Immature natural killer cell (primary cell): ENCODE measurements around the gene TMX4. TPM values are rescaled to one million over a fixed set of nuclear protein-coding genes. Genes with fewer than 3 reads are reported as not detected.
A peak's percentile ranks its signal among the peaks of the same experiment; 100 is the strongest.
"Not testable (repeated sequence)": the region's sequence is repeated elsewhere in the genome, so short reads cannot be mapped to it uniquely, and the experiment has no call there.

Source experiments
- DNase-seq, 3 donors: peaks; one replicate each; pipeline ENCODE4 v3.0.0; 2022; ENCODE audit warnings: mixed read lengths in 1 of 3
- H3K27ac Mint-ChIP-seq, 6 donors: one replicate each; pipeline ENCODE4 v1.8.0; 2020; ENCODE audit warnings: mixed read lengths in 6 of 6, mild to moderate bottlenecking in 5 of 6, inconsistent platforms in 4 of 6, moderate library complexity in 3 of 6
- H3K27me3 Mint-ChIP-seq, 3 donors: one replicate each; pipeline ENCODE4 v1.8.0; 2020 to 2021; ENCODE audit warnings: low read depth in 3 of 3, mild to moderate bottlenecking in 3 of 3, mixed read lengths in 3 of 3, moderate library complexity in 3 of 3, inconsistent platforms in 1 of 3
- H3K36me3 Mint-ChIP-seq, 3 donors: one replicate each; pipeline ENCODE4 v1.8.0; 2020; ENCODE audit warnings: mixed read lengths in 3 of 3, inconsistent platforms in 2 of 3, mild to moderate bottlenecking in 2 of 3
- H3K4me1 Mint-ChIP-seq, 2 donors: one replicate each; pipeline ENCODE4 v1.8.0; 2020; ENCODE audit warnings: inconsistent platforms in 2 of 2, mild to moderate bottlenecking in 2 of 2, mixed read lengths in 2 of 2, moderate library complexity in 1 of 2
- H3K4me3 Mint-ChIP-seq, 5 donors: one replicate each; pipeline ENCODE4 v1.8.0; 2020; ENCODE audit warnings: mild to moderate bottlenecking in 5 of 5, mixed read lengths in 5 of 5, inconsistent platforms in 3 of 5, moderate library complexity in 3 of 5
- H3K9me3 Mint-ChIP-seq, 6 donors: one replicate each; pipeline ENCODE4 v1.8.0; 2020; ENCODE audit warnings: mild to moderate bottlenecking in 6 of 6, mixed read lengths in 6 of 6, inconsistent platforms in 4 of 6, moderate library complexity in 3 of 6
- polyA plus RNA-seq, 3 donors: library from polyadenylated mRNA; unstranded; fragments of 300-500 nt; fragmentation: Illumina TruSeq; gene quantifications; one replicate each; pipeline ENCODE4 v1.2.3, GENCODE V29; 2021

TMX4 gene
- polyA plus RNA-seq, 3 donors from 2014 or later: 88.2 to 179 (median 91.6) TPM

- peaks cover 0 to 6% of the 10 kb centered on the region in 2 donors for H3K4me1 Mint-ChIP-seq
- DNase-seq: no peak
- H3K4me3 Mint-ChIP-seq: no peak overlapping the region
- no peak overlapping the region for H3K27ac Mint-ChIP-seq
- peaks cover 0 to 3% (median 0%) of the 10 kb centered on the region in 3 donors for H3K36me3 Mint-ChIP-seq
- no peaks in the 10 kb centered on the region for H3K9me3 Mint-ChIP-seq
- H3K27me3 Mint-ChIP-seq: peaks cover 0 to 4% (median 1%) of the 10 kb centered on the region in 3 donors
These were observed 19.5 kb upstream of the TMX4 start for GRCh38 chr20:8039042-8039441.

- Mint-ChIP-seq H3K27me3 (peaks cover 0 to 4% (median 3%) of the 10 kb centered on the region in 3 donors), H3K4me3 (no peak overlapping the region), H3K36me3 (peaks cover 0 to 3% (median 0%) of the 10 kb centered on the region in 3 donors), H3K27ac (no peak overlapping the region), H3K9me3 (no peaks in the 10 kb centered on the region), H3K4me1 (no peaks in the 10 kb centered on the region)
- no peak for DNase-seq
These were observed 17.2 kb upstream of the TMX4 start for GRCh38 chr20:8036771-8037170.

DNA sequence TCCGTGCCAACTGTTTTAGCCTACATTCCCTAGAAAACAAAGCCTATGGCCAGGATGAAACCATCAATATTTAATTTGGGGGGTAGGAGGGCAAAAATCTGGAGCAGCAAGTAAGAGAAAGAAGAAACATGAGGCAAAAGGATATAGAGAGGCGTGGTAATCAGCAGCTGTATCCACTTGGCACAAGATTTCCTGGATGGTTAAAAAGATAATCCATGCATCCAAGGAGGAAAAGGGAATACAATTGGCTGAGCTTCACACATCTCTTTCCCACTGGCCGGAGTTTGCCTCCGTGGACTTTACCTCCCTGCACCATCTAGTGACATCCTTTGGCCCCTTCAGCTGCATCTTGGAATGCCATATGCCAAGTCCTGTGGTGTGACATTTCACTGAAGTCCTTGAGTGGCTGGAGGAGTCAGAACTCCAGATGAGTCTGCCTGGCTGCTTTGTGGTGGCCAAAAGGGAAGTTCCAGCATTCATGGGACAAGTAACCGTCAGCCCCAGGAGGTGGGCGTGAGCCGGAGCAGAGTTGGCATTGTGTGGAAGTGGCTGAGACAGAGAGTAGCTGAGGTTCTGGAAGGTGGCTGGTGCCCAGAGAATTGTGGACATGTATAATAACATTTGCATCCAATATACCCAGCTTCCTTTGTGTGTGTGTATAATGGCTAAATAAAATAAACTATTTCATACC lies 13.7 kb upstream of the TMX4 start:
- Mint-ChIP-seq H3K27ac (peak overlapping the region in 1 of 6 donors; percentile 46), H3K4me1 (no peaks in the 10 kb centered on the region), H3K36me3 (peaks cover 0 to 3% (median 0%) of the 10 kb centered on the region in 3 donors), H3K27me3 (peaks cover 0 to 3% (median 1%) of the 10 kb centered on the region in 3 donors), H3K4me3 (no peak overlapping the region), H3K9me3 (no peaks in the 10 kb centered on the region)
- no peak for DNase-seq

GRCh38 chr20:8032499-8032898 lies 12.9 kb upstream of the TMX4 start:
- Mint-ChIP-seq H3K27me3 (peaks cover 0 to 3% (median 1%) of the 10 kb centered on the region in 3 donors), H3K36me3 (peaks cover 0 to 3% (median 0%) of the 10 kb centered on the region in 3 donors), H3K4me1 (no peaks in the 10 kb centered on the region)

DNA sequence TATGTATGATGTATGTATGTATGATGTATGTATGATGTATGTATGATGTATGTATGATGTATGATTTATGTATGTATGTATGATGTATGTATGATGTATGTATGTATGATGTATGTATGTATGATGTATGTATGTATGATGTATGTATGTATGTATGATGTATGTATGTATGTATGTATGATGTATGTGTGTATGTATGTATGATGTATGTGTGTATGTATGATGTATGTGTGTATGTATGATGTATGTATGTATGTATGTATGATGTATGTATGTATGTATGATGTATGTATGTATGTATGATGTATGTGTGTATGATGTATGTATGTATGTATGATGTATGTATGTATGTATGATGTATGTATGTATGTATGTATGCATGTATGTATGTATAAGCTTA lies 12.0 kb upstream of the TMX4 start:
- H3K36me3 Mint-ChIP-seq, DNase-seq, H3K4me3 Mint-ChIP-seq, H3K27me3 Mint-ChIP-seq, H3K9me3 Mint-ChIP-seq, H3K4me1 Mint-ChIP-seq: not testable (repeated sequence)
- H3K27ac Mint-ChIP-seq: peak overlapping the region in 4 of 6 donors; percentile 18 to 54 (median 41)

More at GRCh38 chr20:8032499-8032898, 12.9 kb upstream of the TMX4 start:
- Mint-ChIP-seq H3K9me3 (no peaks in the 10 kb centered on the region), H3K27ac (no peak overlapping the region), H3K4me3 (no peak overlapping the region)
- no peak for DNase-seq

DNA sequence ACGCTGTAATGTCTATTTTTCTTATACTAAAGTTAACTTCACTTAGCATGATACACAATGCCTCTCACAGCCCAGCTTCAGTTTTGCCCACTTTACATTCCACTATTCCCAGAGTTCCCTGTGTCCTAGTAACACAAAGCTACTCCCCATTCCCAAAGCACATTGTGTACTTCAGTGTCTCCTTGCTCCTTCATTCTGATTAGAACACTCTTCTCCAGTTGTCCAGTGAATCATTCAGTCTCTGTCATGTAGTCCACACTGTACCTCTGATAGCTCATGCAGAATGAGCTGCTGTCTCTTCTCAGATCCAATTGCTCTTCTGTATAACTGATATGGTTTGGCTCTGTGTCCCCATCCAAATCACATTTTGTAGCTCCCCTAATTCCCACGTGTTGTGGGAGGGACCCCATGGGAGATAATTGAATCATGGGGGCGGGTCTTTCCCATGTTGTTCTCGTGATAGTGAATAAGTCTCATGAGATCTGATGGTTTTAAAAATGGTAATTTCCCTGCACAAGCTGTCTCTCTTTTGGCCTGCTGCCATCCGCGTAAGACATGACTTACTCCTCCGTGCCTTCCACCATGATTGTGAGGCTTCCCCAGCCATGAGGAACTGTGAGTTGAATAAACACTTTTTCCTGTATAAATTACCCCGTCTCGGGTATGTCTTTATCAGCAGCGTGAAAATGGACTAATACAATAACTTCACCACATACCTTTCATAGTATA lies 2.1 kb upstream of the TMX4 start:
- Mint-ChIP-seq H3K4me1 (peaks cover 21 to 23% of the 10 kb centered on the region in 2 donors), H3K4me3 (no peak overlapping the region), H3K27me3 (peaks cover 17 to 24% (median 20%) of the 10 kb centered on the region in 3 donors), H3K36me3 (no peaks in the 10 kb centered on the region), H3K27ac (no peak overlapping the region), H3K9me3 (no peaks in the 10 kb centered on the region)
- DNase-seq: no peak

DNA sequence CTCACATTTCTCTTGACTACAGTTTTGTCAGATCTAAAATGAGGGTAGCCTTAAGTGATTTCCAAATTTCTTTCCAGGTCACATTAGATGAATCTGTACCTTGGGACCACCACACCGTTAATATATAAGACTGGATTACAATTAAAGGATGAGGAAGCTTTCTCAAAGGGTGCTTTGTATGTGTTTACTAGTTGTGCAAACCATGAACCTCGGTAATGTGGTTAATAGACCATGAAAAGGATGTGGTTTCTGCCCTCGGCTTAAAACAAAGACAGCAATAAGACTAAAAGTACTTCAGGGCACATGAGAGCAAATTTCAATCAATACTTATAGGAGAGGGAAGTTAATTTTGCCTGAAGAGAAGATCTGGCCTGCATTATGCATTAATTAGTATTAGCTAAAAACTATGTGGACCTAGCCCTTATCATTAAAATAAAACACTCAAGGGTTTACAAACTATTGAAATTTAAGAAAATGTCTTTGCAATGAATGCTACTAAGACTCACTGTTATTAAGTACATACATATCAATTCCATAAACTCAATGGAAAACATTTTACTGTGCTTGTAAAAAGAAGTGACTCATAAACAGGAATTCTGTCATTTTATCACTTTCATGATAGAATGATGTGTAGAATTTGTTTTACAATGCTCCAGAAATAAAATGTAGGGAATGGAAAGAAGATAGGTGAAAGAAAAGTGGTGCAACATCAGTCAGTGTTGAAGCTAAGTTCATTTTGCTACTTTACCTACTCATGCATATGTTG lies 936 bp upstream of the TMX4 start:
- H3K27ac Mint-ChIP-seq: no peak overlapping the region
- H3K4me3 Mint-ChIP-seq: no peak overlapping the region
- peak; percentile 69 to 74 (median 72) for DNase-seq
- peaks cover 27 to 35% of the 10 kb centered on the region in 2 donors for H3K4me1 Mint-ChIP-seq
- no peaks in the 10 kb centered on the region for H3K9me3 Mint-ChIP-seq
- peaks cover 17 to 24% (median 20%) of the 10 kb centered on the region in 3 donors for H3K27me3 Mint-ChIP-seq
- no peaks in the 10 kb centered on the region for H3K36me3 Mint-ChIP-seq

- DNase-seq: no peak
- Mint-ChIP-seq H3K27ac (no peak overlapping the region), H3K9me3 (no peaks in the 10 kb centered on the region), H3K4me1 (peaks cover 33 to 41% of the 10 kb centered on the region in 2 donors), H3K27me3 (peaks cover 17 to 24% (median 20%) of the 10 kb centered on the region in 3 donors), H3K4me3 (no peak overlapping the region), H3K36me3 (no peaks in the 10 kb centered on the region)
These were observed 362 bp upstream of the TMX4 start for GRCh38 chr20:8019998-8020247.

DNA sequence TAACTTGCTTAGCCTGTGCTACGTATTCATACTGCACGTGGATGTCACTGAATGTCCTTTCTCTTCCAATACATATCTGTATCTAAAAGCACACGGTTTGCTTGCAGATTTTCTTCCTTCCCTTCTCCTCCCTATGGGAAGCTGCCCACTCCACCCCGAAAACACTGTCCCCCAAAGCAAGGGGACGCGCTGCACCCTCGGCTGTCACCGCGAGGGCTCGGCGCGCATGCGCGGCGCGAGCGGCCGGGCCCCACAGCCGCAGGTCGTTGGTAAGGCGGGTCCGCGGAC lies 659 bp downstream of the TMX4 start:
- H3K27me3 Mint-ChIP-seq: peaks cover 17 to 24% (median 20%) of the 10 kb centered on the region in 3 donors
- peak overlapping the region; percentile 78 to 95 (median 90) for H3K27ac Mint-ChIP-seq
- H3K4me1 Mint-ChIP-seq: peaks cover 40 to 51% of the 10 kb centered on the region in 2 donors
- H3K9me3 Mint-ChIP-seq: no peaks in the 10 kb centered on the region
- peak; percentile 77 to 81 (median 80) for DNase-seq
- H3K36me3 Mint-ChIP-seq: no peaks in the 10 kb centered on the region
- peak overlapping the region; percentile 92 to 96 (median 94) for H3K4me3 Mint-ChIP-seq

GRCh38 chr20:8012724-8013123 lies 6.8 kb downstream of the TMX4 start:
- no peak for DNase-seq
- Mint-ChIP-seq H3K36me3 (peaks cover 4 to 6% (median 4%) of the 10 kb centered on the region in 3 donors), H3K4me3 (no peak overlapping the region), H3K9me3 (no peaks in the 10 kb centered on the region), H3K4me1 (peaks cover 44 to 68% of the 10 kb centered on the region in 2 donors), H3K27me3 (peaks cover 0 to 6% (median 6%) of the 10 kb centered on the region in 3 donors), H3K27ac (no peak overlapping the region)

GRCh38 chr20:8008733-8009132 lies 10.8 kb downstream of the TMX4 start:
- H3K27me3 Mint-ChIP-seq: peaks cover 0 to 4% (median 3%) of the 10 kb centered on the region in 3 donors
- no peak overlapping the region for H3K4me3 Mint-ChIP-seq
- peaks cover 21 to 48% of the 10 kb centered on the region in 2 donors for H3K4me1 Mint-ChIP-seq
- H3K27ac Mint-ChIP-seq: no peak overlapping the region
- peaks cover 4 to 17% (median 13%) of the 10 kb centered on the region in 3 donors for H3K36me3 Mint-ChIP-seq
- H3K9me3 Mint-ChIP-seq: no peaks in the 10 kb centered on the region
- DNase-seq: no peak

DNA sequence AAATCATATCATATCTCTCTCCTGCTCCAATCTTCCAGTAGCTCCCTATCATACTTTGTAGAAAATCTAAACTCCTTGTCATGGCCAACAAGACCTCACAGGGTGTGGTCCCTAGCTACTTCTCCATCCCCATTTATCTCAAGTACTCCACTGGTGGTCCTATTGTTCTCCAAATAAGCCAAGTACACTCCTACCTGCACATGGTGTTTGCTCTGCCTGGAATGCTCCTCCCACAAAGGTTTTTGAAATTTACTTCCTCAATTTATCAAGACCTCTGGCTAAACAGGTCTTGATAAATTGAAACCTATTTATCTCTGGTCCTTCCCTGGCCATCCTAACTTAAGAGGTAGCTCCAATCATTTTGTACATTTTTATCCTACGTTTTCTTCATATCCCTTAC lies 12.1 kb downstream of the TMX4 start:
- DNase-seq: no peak
- peak overlapping the region in 1 of 6 donors; percentile 70 for H3K27ac Mint-ChIP-seq
- H3K4me1 Mint-ChIP-seq: peaks cover 20 to 38% of the 10 kb centered on the region in 2 donors
- H3K27me3 Mint-ChIP-seq: peaks cover 0 to 4% (median 3%) of the 10 kb centered on the region in 3 donors
- H3K9me3 Mint-ChIP-seq: no peaks in the 10 kb centered on the region
- no peak overlapping the region for H3K4me3 Mint-ChIP-seq
- peaks cover 4 to 20% (median 12%) of the 10 kb centered on the region in 3 donors for H3K36me3 Mint-ChIP-seq

DNA sequence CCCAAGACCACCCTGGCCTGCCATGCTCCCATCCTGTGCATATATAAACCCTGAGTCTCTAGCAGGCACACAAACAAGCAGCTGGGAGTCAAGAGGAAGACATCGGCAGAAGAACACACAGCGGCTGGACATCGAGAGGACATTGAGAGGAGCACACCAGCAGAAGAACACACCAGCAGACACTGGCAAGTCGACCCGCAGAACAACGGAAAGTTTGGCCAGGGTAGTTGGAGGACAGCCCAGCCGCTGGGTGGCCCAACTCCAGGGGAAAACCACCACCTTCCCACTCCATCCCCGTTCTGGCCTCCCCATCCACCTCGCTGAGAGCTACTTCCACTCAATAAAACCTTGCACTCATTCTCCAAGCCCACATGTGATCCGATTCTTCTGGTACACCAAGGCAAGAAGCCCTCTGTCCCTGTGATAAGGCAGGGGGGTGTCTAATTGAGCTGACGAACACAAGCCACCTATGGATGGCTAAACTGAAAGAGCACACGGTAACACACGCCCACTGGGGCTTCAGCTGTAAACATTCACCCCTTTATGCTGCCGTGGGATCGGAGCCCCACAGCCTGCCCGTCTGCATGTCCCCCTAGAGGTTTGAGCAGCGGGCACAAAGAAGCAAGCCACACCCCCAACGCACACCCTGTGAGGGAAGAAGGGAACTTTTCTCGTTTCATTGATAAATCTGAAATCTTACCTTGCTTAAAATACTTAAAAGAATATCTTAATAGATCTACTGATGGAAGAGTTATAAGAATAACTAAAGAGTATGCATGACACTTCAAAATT lies 13.8 kb downstream of the TMX4 start:
- no peak overlapping the region for H3K27ac Mint-ChIP-seq
- H3K36me3 Mint-ChIP-seq: peaks cover 6 to 30% (median 17%) of the 10 kb centered on the region in 3 donors

More for the DNA sequence above, 13.8 kb downstream of the TMX4 start:
- no peak for DNase-seq
- H3K4me3 Mint-ChIP-seq: no peak overlapping the region
- H3K9me3 Mint-ChIP-seq: no peaks in the 10 kb centered on the region
- peaks cover 10 to 25% of the 10 kb centered on the region in 2 donors for H3K4me1 Mint-ChIP-seq
- H3K27me3 Mint-ChIP-seq: peaks cover 0 to 4% (median 3%) of the 10 kb centered on the region in 3 donors
